GM18870 (cell line): ENCODE measurements around the gene PPAT.

ENCODE experiments used
- ATAC-seq: cut with Tn5 transposase; IDR thresholded peaks from one replicate; pipeline ENCODE4 v1.9.1; 2021; ENCODE audit warnings: moderate library complexity; ENCODE audit not compliant: unreplicated experiment

PPAT gene

DNA sequence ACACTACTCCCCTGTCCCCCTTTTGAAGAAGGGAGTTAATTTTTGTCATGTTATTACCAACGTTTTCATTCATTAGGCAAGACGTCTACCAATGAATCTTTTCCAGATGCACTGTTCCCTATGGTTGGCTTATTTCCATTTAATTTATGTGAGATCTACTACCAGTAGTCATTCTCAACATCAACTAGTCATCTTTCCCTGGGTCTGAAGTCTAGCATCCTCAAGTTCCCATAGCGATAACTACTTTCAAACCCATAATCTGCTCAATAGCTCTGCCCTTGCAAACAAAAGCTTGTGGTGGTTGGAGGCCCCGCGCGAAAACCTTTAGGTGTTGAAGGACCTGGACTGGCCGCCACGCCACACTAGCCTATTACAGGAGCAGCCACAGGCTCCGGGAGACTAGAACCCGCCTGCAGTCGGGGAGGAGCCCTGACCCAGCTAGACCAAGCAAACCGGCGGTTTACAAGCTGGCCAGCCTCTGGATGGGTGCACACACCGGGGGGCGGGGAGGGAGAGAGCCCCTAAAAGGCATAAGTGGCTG lies 746 bp downstream of the PPAT start:
- ATAC-seq, result peak; percentile 8

DNA sequence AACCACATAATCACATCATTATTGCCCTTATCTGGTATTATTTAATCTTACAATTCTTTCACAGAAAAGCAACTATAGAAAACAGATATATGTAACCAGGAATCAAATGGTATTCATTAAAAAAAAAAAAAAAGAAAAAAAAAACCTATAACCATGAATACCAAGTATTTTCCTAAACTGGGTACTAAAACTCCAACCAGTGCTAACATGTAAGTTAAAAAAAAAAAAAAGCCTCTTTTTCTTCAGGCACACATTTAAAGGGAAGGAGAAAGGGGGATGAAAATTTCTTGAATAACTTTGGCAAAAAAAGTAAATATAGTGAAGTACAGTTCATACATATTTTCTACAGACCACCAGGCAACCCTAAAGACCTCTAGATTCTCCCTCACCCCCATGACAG lies 2.1 kb downstream of the PPAT start:
- no peak for ATAC-seq

DNA sequence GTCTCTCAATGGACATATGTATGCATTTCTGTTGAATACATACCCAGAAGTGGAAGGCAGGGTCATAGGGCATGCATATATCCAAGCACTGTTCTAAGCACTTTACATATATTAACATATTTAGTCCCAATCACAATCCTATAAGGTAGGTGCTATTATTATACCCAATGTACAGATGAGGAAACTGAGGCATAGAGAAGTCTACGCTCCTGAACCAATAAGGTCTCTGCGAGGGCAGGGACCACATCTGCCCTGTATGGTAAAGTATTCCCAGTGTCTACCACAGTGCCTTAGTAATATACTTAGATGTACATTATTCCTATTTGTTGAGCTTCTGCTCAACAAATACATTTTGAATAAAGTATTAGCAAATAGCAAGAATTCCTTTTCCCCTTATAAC lies 5.2 kb downstream of the PPAT start:
- ATAC-seq, result no peak

DNA sequence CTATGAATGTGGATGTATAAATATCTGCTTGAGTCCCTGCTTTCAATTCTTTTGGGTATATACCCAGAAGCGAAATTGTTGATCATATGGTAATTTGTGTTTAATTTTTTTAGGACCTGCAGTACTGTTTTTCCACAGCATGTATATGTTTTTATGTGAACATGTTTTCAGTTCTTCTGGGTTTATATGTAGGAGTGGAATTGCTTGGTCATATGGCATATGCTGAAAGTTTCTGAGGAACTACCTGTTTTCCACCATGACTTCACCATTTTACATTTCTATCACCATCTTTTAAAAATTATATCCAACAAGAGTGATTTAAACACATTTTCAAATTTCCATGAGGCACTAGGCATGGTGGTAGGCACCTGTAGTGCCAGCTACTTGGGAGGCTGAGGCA lies 8.2 kb downstream of the PPAT start:
- ATAC-seq, result no peak

DNA sequence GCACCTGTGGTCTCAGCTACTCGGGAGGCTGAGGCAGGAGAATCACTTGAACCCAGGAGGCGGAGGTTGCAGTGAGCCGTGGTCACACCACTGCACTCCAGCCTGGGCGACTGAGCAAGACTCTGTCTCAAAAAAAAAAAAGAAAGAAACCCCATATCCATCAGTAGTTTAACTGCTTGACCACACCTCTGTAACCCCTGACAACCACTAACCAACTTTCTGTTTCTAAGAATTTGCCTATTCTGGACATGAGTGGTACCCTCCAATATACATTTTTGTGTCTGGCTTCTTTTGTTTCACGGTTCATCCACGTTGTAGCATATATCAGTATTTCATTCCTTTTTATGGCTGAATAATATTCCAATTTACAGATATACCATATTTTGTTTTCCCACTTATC lies 9.1 kb downstream of the PPAT start:
- peak; percentile 87 for ATAC-seq

DNA sequence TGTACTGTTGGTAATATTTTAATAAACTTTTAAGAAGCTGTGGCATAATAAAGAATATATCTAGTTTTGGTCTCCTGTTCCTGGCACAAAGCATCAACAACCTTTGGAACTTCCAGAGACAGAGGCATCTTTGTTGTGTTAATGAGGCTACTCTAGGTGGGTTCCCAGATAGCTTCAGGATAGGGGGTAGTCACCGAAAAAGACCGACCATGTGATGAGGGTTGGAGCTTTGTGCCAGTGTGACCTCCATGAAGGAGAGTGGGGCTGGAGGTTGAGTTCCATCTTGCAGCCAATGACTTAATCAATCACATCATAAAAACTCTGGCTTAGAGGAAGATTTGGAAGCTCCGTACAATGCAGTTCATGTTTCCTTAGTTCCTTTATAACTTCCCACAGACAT lies 9.9 kb downstream of the PPAT start:
- ATAC-seq, result no peak

DNA sequence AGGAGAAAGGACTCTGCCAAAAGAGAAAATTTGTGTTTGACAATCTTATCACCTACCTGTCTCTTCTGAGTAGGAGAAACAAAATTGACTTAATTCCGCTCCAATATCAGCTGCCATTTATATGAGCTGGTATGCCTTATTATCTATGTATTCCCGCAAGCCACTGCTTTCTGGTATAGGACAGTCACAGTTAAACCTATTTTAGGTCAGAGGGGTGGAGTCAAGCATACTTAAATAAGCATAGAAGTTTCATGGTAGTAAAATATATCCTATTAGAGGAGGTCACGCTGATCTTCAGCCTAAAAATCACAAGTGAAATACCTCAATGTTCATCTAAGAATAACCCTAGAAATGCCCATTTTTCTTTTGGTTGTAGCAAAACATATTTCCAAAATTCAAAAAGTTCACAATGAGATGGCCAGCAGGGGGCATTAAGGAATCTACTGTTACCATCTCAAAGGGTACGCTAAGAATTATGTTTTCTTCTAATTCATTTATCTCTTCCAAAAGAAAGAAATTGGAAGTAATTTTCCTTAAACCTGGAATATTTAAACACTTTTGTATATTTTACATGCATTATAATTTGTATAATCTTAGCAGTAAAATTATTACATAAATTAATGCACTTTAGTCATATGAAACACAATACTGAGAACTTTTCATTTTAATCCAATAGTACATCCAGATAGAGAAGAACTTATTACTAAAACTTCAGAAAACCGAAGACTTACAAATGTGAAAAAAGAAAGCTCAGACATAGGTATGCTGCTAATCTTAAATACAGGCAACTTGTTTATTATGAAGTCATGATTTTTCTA lies 10.5 kb downstream of the PPAT start:
- ATAC-seq, result no peak

DNA sequence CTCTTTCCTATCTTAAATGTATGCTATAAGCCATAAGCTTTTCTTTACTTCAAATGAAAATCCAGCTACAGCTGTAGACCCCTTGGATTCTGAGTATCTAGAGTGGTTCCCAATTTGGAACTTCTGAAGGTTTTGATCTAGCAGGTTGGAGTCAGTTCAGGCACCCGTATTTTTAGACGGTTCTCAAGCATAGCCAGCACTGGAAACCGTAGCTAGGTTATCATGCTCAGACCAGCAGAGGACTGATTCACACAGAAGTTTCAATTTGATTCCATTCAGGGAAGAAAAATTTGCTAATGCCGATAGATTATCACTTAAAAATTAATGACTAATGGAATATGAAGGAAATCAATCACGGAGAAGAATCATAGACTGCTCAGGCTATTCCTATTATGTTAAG lies 11.2 kb downstream of the PPAT start:
- no peak for ATAC-seq

DNA sequence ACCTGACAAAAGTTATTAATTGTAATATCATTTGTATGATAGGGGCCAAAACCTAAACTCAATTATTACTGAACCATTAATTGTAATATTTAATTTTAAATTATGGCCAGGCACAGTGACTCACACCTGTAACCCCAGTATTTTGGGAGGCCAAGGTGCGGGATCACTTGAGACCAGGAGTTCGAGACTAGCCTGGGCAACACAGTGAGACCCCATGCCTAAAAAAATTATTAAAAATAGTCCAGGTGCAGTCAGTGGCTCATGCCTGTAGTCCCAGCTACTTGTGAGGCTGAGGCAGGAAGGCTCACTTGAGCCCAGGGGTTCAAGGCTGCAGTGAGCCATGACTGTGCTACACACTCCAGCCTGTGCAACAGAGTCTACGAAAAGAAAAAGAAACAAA lies 18.0 kb downstream of the PPAT start:
- no peak for ATAC-seq

DNA sequence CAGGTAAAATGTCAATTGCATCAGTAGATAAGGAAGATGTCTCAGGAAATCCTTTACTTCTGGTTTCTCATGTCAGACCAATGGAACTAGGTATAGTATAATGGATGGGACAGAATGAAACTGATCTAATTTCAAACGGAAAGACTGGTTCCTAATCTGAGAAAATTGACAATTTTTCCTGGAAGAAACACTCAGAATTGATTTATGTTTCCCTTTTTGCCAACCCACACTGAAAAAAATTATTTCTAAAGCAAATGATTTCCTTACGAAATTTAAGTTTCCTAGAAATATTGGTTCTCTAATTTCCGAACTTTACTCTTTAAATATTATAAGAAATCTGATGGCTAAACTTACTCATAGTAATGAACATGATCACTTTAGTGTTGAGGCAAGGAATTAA lies 19.1 kb downstream of the PPAT start:
- no peak for ATAC-seq

DNA sequence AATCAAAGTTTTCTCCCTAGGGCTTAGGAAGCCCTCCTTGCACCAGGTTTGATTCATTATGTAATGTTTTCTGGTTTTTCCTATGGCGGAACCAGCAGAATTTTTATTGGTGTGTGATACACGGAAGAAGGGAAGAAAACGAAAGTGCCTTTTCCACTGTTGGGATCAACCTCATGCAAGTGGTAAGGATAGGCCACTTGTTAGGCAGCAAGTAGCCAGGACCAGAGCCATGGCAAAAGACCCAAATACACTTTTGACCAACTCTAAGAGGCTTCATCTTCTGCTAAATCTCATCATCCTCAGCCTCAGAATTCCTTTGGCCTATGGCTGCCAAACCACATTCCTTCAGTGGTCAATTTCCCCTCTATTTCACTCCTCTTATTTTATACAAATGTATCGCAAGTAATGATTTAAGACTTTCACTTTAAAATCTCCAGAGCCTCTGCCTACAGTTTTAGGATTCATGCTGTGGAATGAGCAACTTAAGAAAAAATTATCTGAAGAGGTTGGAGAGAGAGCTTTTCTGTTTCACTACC lies 21.2 kb downstream of the PPAT start:
- no peak for ATAC-seq

DNA sequence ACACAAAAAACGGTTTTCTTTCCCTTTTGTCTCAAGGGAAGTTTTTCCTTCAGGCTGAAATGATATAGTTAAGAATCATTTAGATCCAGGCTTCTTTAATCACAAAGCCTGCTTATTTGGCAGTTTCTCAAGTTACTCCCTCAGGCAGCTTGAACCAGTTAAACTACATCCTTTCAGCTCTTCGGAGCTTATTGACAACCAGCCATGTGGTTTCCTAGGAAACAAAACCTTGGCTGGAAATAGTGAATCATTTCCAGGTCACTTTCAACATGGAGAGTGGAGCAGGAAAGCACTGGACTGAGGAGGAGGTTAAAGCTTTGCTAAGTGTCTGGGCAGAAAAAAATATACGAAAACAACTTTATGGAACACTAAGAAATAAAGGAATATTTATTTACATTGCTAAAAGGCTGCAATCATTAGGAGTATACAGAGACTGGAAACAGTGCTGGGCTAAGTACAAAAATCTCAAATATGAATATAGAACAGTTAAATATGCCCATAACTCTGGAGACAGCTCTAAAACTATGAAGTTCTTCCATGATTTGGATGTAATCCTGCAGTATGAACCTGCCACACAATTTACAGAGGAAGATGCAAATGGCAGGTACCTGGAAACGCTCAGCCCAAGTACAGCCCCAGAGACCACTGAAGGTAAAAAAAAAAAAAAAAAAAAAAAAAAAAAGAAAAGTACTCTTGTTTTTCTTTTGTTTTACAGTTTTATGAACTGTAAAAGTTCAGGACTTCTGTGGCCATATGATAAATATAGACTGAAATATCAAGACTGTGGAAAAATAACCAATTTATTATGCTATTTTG lies 25.0 kb downstream of the PPAT start:
- ATAC-seq, result peak; percentile 59

DNA sequence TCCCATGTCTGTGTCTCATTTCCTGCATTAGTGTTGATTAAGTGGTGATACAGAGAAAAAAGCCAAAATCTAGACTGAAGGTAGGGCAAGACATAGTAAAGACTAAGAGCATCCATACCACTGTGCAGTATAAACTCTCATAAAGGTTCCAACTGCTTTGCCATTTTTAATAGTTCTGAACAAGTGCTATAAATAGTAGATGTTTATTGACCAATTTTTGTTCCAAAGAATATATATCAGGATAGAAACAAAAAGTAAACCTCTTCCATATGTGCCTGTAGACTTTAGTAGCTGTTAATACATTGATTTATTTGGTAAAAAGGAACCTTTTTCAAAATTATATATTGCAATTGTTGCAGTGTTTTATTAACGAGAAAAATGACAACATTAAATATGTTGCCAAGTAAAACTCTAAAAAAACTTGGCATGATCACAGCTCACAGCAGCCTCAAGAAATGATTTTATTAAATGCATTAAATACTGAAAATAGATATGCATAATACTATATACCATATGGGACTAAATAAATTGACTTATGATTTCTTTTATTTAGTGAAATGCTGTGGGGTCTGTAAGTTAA lies 25.8 kb downstream of the PPAT start:
- ATAC-seq, result no peak

DNA sequence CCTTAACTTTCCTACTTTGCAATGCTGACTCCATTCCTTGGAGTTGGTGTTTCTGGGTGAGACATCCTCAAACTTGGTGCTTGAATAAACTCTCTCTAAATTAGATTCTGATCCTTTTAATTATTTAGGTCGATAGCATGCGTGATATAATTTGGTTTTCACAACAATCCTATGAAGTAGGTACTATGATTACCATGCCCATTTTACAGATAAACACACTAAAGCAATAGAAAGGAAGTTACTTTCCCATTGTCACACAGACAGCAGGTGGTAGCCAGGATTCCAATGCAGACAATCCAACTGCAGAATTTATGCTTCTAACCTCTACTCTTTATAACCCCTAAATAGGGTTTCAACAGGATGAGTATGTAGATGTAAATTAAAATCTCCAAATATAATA lies 26.4 kb downstream of the PPAT start:
- no peak for ATAC-seq

DNA sequence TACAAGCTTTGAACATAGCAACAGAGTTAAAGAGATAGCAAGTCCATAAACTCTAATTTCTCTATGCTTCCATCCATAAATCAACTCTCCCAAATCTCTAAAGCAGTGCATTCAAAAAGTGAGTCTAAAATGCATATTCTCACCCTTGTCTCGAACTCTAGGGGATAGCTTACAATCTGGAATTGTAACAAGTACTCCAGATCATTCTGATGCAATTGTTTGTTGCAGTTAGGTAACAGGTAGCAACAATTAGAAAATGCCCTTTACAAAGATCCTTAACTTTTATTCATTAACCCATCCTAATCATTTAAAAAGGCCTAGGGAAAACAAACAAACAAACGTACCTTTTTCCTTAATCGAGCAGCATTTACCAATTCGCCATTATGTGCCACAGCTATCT lies 29.3 kb downstream of the PPAT start:
- no peak for ATAC-seq

DNA sequence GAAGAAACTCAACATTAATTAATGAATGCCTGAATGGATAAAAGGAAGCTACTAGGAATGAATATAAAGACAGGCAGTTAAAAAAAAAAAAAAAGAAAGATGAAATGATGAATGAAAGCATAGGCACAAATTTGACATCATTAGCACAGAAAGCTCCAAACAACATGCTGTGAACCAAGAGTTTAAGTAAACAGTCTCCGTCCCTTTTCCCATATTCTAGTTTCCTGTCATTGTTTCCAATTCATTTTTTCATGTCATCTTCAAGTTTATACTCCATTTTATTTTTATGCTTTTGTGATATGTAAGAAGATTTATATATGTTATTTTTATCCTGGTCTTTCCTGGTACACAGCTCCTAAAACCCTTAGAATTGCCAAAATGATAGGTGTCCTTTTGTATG lies 30.4 kb downstream of the PPAT start:
- ATAC-seq, result no peak

DNA sequence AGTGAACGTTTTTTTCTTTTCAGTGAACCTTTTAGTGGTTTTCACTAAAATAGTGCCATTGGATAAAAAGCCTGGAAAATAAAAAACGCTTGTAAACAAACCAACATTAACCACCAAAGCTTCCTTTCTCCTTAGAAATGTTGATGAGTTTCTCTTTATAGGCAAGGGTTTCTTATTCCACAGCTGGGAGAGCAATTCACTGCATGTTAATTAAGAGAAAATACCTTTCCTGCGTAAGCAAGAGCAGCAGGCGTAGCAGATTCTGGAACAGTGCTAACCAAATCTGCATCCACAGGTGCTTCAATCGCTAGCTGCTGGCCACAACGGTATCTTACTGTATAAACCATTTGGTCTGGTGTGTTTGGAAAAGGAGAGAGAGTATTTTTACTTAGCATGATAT lies 34.9 kb downstream of the PPAT start:
- ATAC-seq, result no peak

DNA sequence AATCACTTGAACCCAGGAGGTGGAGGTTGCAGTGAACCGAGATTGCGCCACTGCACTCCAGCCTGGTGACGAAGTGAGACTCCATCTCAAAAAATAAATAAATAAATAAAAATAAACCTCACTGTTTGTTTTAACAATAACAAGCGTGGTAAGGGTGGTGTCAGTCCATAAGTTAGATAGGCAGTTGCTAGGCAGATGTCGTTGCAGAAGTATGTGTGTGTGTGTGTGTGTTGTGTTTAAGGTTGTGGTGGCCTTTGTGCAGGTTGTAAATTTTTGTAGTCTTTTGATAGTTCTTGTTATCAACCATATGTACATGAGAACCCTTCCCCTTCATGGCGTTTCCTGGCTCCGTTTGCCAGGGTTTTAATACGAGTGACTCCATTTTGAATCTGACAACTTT lies 44.1 kb downstream of the PPAT start:
- no peak for ATAC-seq

DNA sequence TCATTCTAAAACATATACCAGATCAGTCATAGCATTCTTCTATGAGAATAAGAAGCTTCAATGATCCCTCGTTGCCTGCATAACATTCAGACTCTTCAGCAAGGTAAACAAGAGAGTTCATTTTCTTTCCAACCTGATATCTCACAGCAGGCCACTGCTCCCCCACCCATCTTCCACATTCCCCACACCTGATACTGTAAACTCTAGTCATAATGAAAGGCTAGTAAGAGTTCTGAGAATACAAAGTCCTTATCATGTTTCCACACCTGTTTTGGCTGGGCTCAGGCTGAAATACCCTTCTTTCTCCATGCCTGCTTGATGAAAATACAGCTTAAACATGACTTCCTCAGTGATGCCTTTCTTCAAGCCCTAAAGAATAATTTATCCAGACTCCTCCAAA lies 45.9 kb downstream of the PPAT start:
- no peak for ATAC-seq

DNA sequence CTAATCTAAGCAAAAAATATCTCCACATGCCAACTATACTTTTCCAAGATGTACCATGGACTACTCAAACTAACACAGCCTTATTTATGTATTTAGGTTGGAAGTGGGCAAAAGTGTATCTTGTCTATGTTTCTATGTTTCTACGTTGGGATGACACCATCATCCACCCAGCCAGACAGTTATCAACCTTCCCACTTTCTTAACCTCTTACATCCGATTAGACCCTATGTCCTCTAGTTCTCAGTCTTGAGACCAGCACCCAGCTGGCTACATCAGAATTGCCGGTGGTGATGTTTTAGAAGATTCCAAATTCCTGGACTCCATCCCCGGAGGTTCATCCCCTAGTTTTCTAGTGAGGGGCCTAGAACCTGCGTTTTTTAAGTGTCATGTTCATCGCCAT lies 47.1 kb downstream of the PPAT start:
- no peak for ATAC-seq
